ENCODE data around the gene COL10A1. TPM values are rescaled to one million over a fixed set of nuclear protein-coding genes. Genes with fewer than 3 reads are reported as not detected.

COL10A1 gene
- total and polyA plus RNA-seq, 7 experiments from 2014 or later = 0.07 to 0.33 TPM; not detected in 5

GRCh38 chr6:116101790-116102189 is 24.1 kb downstream of the COL10A1 start:
- intact Hi-C loops (cut with micrococcal nuclease) = loop anchor here (1.0 to 10.0 kb wide), 13 partner anchors 11 to 1576 kb away; partner anchors contain the start of genes GOPC (in 2 of the 2), KPNA5 (in 2 of the 2), TSPYL4 (in 2 of the 2) and ZUP1 (in 2 of the 2)
- peak overlapping the region; percentile 79 for H3K27ac ChIP-seq (ENCODE audit: low read depth, low read length)
- H3K9me3 ChIP-seq (ENCODE audit: control insufficient read depth in 2 of 3, low read length in 3 of 3) = no peaks in the 10 kb centered on the region
- no peak for ATAC-seq
- Mint-ChIP-seq H3K36me3 (peaks cover 0 to 12% (median 0%) of the 10 kb centered on the region in 5 donors), H3K27me3 (no peaks in the 10 kb centered on the region), H3K9me3 (peaks cover 0 to 1% (median 0%) of the 10 kb centered on the region in 11 donors), H3K27ac (peak overlapping the region in 8 of 9 donors; percentile 85 to 96 (median 92)), H3K4me1 (peaks cover 35 to 72% (median 63%) of the 10 kb centered on the region in 7 donors), H3K4me3 (peak overlapping the region; percentile 89 to 99 (median 96))
- POLR2A ChIA-PET = interaction anchor here (0.6 to 2.4 kb wide), 6 partner anchors 11 to 579 kb away, joined by 3 to 20 read pairs (median 4); partner anchors contain the start of genes KPNA5, RWDD1 and TSPYL1
- H3K4me3 ChIP-seq (ENCODE audit: low read length) = peak overlapping the region; percentile 77
- H3K27me3 ChIP-seq (ENCODE audit: control insufficient read depth in 2 of 2, insufficient read depth in 2 of 2, low read length in 2 of 2) = no peaks in the 10 kb centered on the region
- no peak for DNase-seq
- H3K4me1 ChIP-seq (ENCODE audit: control insufficient read depth in 2 of 2, insufficient read depth in 2 of 2, low read length in 2 of 2) = peaks cover 25 to 32% of the 10 kb centered on the region in 2 donors
- CTCF ChIA-PET = interaction anchor here (1.2 kb wide), 1 partner anchor 116 kb away, joined by 3 read pairs; no protein-coding TSS in a partner anchor
- H3K36me3 ChIP-seq (ENCODE audit: control insufficient read depth in 2 of 3, insufficient read depth in 3 of 3, low read length in 3 of 3) = peaks cover 0 to 4% (median 0%) of the 10 kb centered on the region in 3 experiments

GRCh38 chr6:116101302-116101718 is 24.6 kb downstream of the COL10A1 start:
- no peaks in the 10 kb centered on the region for H3K27me3 ChIP-seq (ENCODE audit: control insufficient read depth in 2 of 2, insufficient read depth in 2 of 2, low read length in 2 of 2)
- H3K4me1 Mint-ChIP-seq = peaks cover 35 to 71% (median 63%) of the 10 kb centered on the region in 7 donors
- ChIA-PET CTCF (interaction anchor here (0.9 to 1.2 kb wide), 2 partner anchors 10 to 117 kb away, joined by 3 to 4 read pairs; no protein-coding TSS in a partner anchor), POLR2A (interaction anchor here (0.6 to 2.4 kb wide), 8 partner anchors 11 to 579 kb away, joined by 3 to 20 read pairs (median 4); partner anchors contain the start of genes KPNA5, RWDD1, TSPYL1 and TSPYL4)
- DNase-seq (no peak), ATAC-seq (peak; percentile 0)
- peaks cover 0 to 12% (median under 1%) of the 10 kb centered on the region in 5 donors for H3K36me3 Mint-ChIP-seq
- peaks cover 25 to 32% of the 10 kb centered on the region in 2 donors for H3K4me1 ChIP-seq (ENCODE audit: control insufficient read depth in 2 of 2, insufficient read depth in 2 of 2, low read length in 2 of 2)
- H3K27ac Mint-ChIP-seq = peak overlapping the region; percentile 84 to 96 (median 92)
- peaks cover 0 to 6% (median 4%) of the 10 kb centered on the region in 11 donors for H3K9me3 Mint-ChIP-seq
- H3K27ac ChIP-seq (ENCODE audit: low read depth, low read length) = peak overlapping the region; percentile 79
- H3K27me3 Mint-ChIP-seq = no peaks in the 10 kb centered on the region
- peaks cover 0 to 4% (median 0%) of the 10 kb centered on the region in 3 experiments for H3K36me3 ChIP-seq (ENCODE audit: control insufficient read depth in 2 of 3, insufficient read depth in 3 of 3, low read length in 3 of 3)
- H3K4me3 Mint-ChIP-seq = peak overlapping the region; percentile 89 to 99 (median 96)
- intact Hi-C loops (cut with micrococcal nuclease) = loop anchor here (1.0 to 10.0 kb wide), 13 partner anchors 11 to 1576 kb away; partner anchors contain the start of genes GOPC (in 2 of the 2), KPNA5 (in 2 of the 2), TSPYL4 (in 2 of the 2) and ZUP1 (in 2 of the 2)
- H3K9me3 ChIP-seq (ENCODE audit: control insufficient read depth in 2 of 3, low read length in 3 of 3) = peaks cover 0 to under 1% (median 0%) of the 10 kb centered on the region in 3 experiments
- peak overlapping the region; percentile 77 for H3K4me3 ChIP-seq (ENCODE audit: low read length)

- intact Hi-C loops (cut with micrococcal nuclease) = loop anchor here (1.0 to 10.0 kb wide), 14 partner anchors 12 to 1577 kb away; partner anchors contain the start of genes GOPC (in 2 of the 2), KPNA5 (in 2 of the 2), RWDD1 (in 2 of the 2) and TSPYL1 (in 2 of the 2)
- peaks cover 0 to 4% (median 0%) of the 10 kb centered on the region in 3 experiments for H3K36me3 ChIP-seq (ENCODE audit: control insufficient read depth in 2 of 3, insufficient read depth in 3 of 3, low read length in 3 of 3)
- ATAC-seq (peak; percentile 94), DNase-seq (peak; percentile 76 to 90 (median 82))
- peak within 1 kb of the TSS; percentile 85 to 96 (median 92) for H3K27ac Mint-ChIP-seq
- peaks cover 32 to 64% (median 57%) of the 10 kb centered on the region in 7 donors for H3K4me1 Mint-ChIP-seq
- H3K36me3 Mint-ChIP-seq = peaks cover 0 to 16% (median 7%) of the 10 kb centered on the region in 5 donors
- H3K27me3 Mint-ChIP-seq = no peaks in the 10 kb centered on the region
- H3K4me1 ChIP-seq (ENCODE audit: control insufficient read depth in 2 of 2, insufficient read depth in 2 of 2, low read length in 2 of 2) = peaks cover 25 to 32% of the 10 kb centered on the region in 2 donors
- H3K4me3 Mint-ChIP-seq = peak within 1 kb of the TSS; percentile 89 to 99 (median 96)
- H3K9me3 Mint-ChIP-seq = peaks cover 0 to 13% (median 8%) of the 10 kb centered on the region in 11 donors
- H3K27ac ChIP-seq (ENCODE audit: low read depth, low read length) = peak within 1 kb of the TSS; percentile 79
- no peaks in the 10 kb centered on the region for H3K27me3 ChIP-seq (ENCODE audit: control insufficient read depth in 2 of 2, insufficient read depth in 2 of 2, low read length in 2 of 2)
- H3K4me3 ChIP-seq (ENCODE audit: low read length) = peak within 1 kb of the TSS; percentile 77
- ChIA-PET CTCF (interaction anchor here (0.9 to 1.2 kb wide), 2 partner anchors 11 to 117 kb away, joined by 3 to 4 read pairs; no protein-coding TSS in a partner anchor), POLR2A (interaction anchor here (0.7 to 2.4 kb wide), 8 partner anchors 15 to 580 kb away, joined by 3 to 20 read pairs (median 4); partner anchors contain the start of genes KPNA5, RWDD1, TSPYL1 and TSPYL4)
- H3K9me3 ChIP-seq (ENCODE audit: control insufficient read depth in 2 of 3, low read length in 3 of 3) = peaks cover 0 to 6% (median 0%) of the 10 kb centered on the region in 3 experiments
Observed at GRCh38 chr6:116100419-116101301, 25.3 kb downstream of the COL10A1 start, which contains the start of gene NT5DC1. TSS of gene NT5DC1 (plus strand) at chr6:116100853. CDS start at chr6:116100931, 78 bp downstream.

GRCh38 chr6:116099036-116099435 is 26.9 kb downstream of the COL10A1 start:
- intact Hi-C loops (cut with micrococcal nuclease) = loop anchor here in 1 of 2 donors (5.0 kb wide), 1 partner anchor 202 kb away; no protein-coding TSS in a partner anchor
- ATAC-seq = no peak
- Histone ChIP-seq H3K27ac (ENCODE audit: low read depth, low read length) (no peak overlapping the region), H3K9me3 (ENCODE audit: control insufficient read depth in 2 of 3, low read length in 3 of 3) (peaks cover 0 to 6% (median 0%) of the 10 kb centered on the region in 3 experiments), H3K4me1 (ENCODE audit: control insufficient read depth in 2 of 2, insufficient read depth in 2 of 2, low read length in 2 of 2) (peaks cover 23 to 25% of the 10 kb centered on the region in 2 donors), H3K4me3 (ENCODE audit: low read length) (no peak overlapping the region), H3K27me3 (ENCODE audit: control insufficient read depth in 2 of 2, insufficient read depth in 2 of 2, low read length in 2 of 2) (no peaks in the 10 kb centered on the region), H3K36me3 (ENCODE audit: control insufficient read depth in 2 of 3, insufficient read depth in 3 of 3, low read length in 3 of 3) (peaks cover 0 to 4% (median 0%) of the 10 kb centered on the region in 3 experiments)
- H3K36me3 Mint-ChIP-seq = peaks cover 0 to 9% (median 7%) of the 10 kb centered on the region in 5 donors
- ChIA-PET CTCF (no interaction called here), POLR2A (no interaction called here)
- peak overlapping the region in 2 of 9 donors; percentile 38 to 92 for H3K27ac Mint-ChIP-seq
- peak overlapping the region in 5 of 10 donors; percentile 89 to 99 (median 93) for H3K4me3 Mint-ChIP-seq
- peaks cover 0 to 19% (median 11%) of the 10 kb centered on the region in 11 donors for H3K9me3 Mint-ChIP-seq
- peaks cover 27 to 48% (median 41%) of the 10 kb centered on the region in 7 donors for H3K4me1 Mint-ChIP-seq
- no peaks in the 10 kb centered on the region for H3K27me3 Mint-ChIP-seq
- DNase-seq = no peak

GRCh38 chr6:116096979-116097816 is 28.7 kb downstream of the COL10A1 start:
- Histone ChIP-seq H3K27me3 (ENCODE audit: control insufficient read depth in 2 of 2, insufficient read depth in 2 of 2, low read length in 2 of 2) (no peaks in the 10 kb centered on the region), H3K36me3 (ENCODE audit: control insufficient read depth in 2 of 3, insufficient read depth in 3 of 3, low read length in 3 of 3) (peaks cover 0 to 4% (median 0%) of the 10 kb centered on the region in 3 experiments), H3K27ac (ENCODE audit: low read depth, low read length) (no peak overlapping the region), H3K9me3 (ENCODE audit: control insufficient read depth in 2 of 3, low read length in 3 of 3) (peaks cover 0 to 6% (median 0%) of the 10 kb centered on the region in 3 experiments), H3K4me3 (ENCODE audit: low read length) (no peak overlapping the region), H3K4me1 (ENCODE audit: control insufficient read depth in 2 of 2, insufficient read depth in 2 of 2, low read length in 2 of 2) (peaks cover 9 to 12% of the 10 kb centered on the region in 2 donors)
- H3K9me3 Mint-ChIP-seq = peaks cover 0 to 19% (median 11%) of the 10 kb centered on the region in 11 donors
- H3K4me3 Mint-ChIP-seq = no peak overlapping the region
- H3K4me1 Mint-ChIP-seq = peaks cover 14 to 30% (median 26%) of the 10 kb centered on the region in 7 donors
- H3K36me3 Mint-ChIP-seq = peaks cover 0 to 8% (median 3%) of the 10 kb centered on the region in 5 donors
- ATAC-seq = no peak
- peak in 1 of 9 donors; percentile 14 for DNase-seq
- CTCF ChIA-PET = interaction anchor here (1.1 to 2.4 kb wide), 3 partner anchors 10 to 85 kb away, joined by 6 to 18 read pairs (median 6); no protein-coding TSS in a partner anchor
- POLR2A ChIA-PET = interaction anchor here (1.0 kb wide), 1 partner anchor 182 kb away, joined by 4 read pairs; no protein-coding TSS in a partner anchor
- intact Hi-C loops (cut with micrococcal nuclease) = loop anchor here (1.0 to 5.0 kb wide), 3 partner anchors 86 to 200 kb away; no protein-coding TSS in a partner anchor
- peaks cover 0 to 4% (median 0%) of the 10 kb centered on the region in 5 donors for H3K27me3 Mint-ChIP-seq
- H3K27ac Mint-ChIP-seq = no peak overlapping the region

All from naive thymus-derived CD4-positive, alpha-beta T cell (primary cell).